GM23338 (cell line): ENCODE results near the gene AIF1L. TPM values are rescaled to one million over a fixed set of nuclear protein-coding genes. Genes with fewer than 3 reads are reported as not detected.

Source experiments
- ATAC-seq: fragments of 200-7000 bp; cut with Tn5 transposase; 3 replicates; pipeline ENCODE4 v1.9.1; 2020
- DNase-seq: peaks from one replicate; pipeline ENCODE4 v3.0.0-alpha.2; 2015; ENCODE audit warnings: low spot score
- H2AFZ ChIP-seq: fragments of 200-600 bp; sonication (generic); 2 replicates; pipeline ENCODE4 v1.8.0; 2016; ENCODE audit warnings: antibody characterized with exemption, mild to moderate bottlenecking, moderate library complexity
- H3F3A ChIP-seq: fragments of 200-600 bp; sonication (generic); replicated peaks from 2 replicates; pipeline ENCODE4 v1.8.0; 2017; ENCODE audit warnings: antibody characterized with exemption, mixed run types, low read depth
- H3K27ac ChIP-seq: fragments of 200-600 bp; sonication (generic); 2 replicates; pipeline ENCODE4 v1.6.1; 2016; ENCODE audit warnings: low read depth
- H3K27me3 ChIP-seq: fragments of 200-600 bp; sonication (generic); 2 replicates; pipeline ENCODE4 v1.8.0; 2016; ENCODE audit warnings: mild to moderate bottlenecking, mixed run types, moderate library complexity; ENCODE audit not compliant: insufficient read depth
- H3K36me3 ChIP-seq: fragments of 200-600 bp; sonication (generic); 2 replicates; pipeline ENCODE4 v1.8.0; 2016; ENCODE audit warnings: mild to moderate bottlenecking; ENCODE audit not compliant: insufficient read depth
- H3K4me1 ChIP-seq: fragments of 200-600 bp; sonication (generic); 2 replicates; pipeline ENCODE4 v1.8.0; 2016; ENCODE audit warnings: mild to moderate bottlenecking, moderate library complexity; ENCODE audit not compliant: insufficient read depth
- H3K4me2 ChIP-seq: fragments of 200-600 bp; sonication (generic); 2 replicates; pipeline ENCODE4 v1.7.1; 2017; ENCODE audit warnings: mixed run types
- H3K4me3 ChIP-seq: fragments of 200-600 bp; sonication (generic); 2 replicates; pipeline ENCODE4 v1.6.1; 2016; ENCODE audit warnings: mixed run types
- H3K79me2 ChIP-seq: fragments of 200-600 bp; sonication (generic); replicated peaks from 2 replicates; pipeline ENCODE4 v1.8.0; 2017; ENCODE audit warnings: mild to moderate bottlenecking; ENCODE audit not compliant: insufficient read depth
- H3K9me2 ChIP-seq: fragments of 200-600 bp; sonication (generic); 2 replicates; pipeline ENCODE4 v1.8.0; 2017; ENCODE audit not compliant: insufficient read depth
- H4K20me1 ChIP-seq: fragments of 200-600 bp; sonication (generic); replicated peaks from 2 replicates; pipeline ENCODE4 v1.8.0; 2017; ENCODE audit warnings: mild to moderate bottlenecking; ENCODE audit not compliant: insufficient read depth
- H3K27ac Mint-ChIP-seq: 2 replicates; pipeline ENCODE4 v1.8.0; 2020; ENCODE audit warnings: inconsistent platforms, mild to moderate bottlenecking, moderate library complexity, mixed read lengths
- H3K27me3 Mint-ChIP-seq: 3 replicates; pipeline ENCODE4 v1.8.0; 2022; ENCODE audit warnings: low read depth, mild to moderate bottlenecking, moderate library complexity, mixed read lengths, inconsistent platforms; ENCODE audit not compliant: insufficient read depth, poor library complexity
- H3K36me3 Mint-ChIP-seq: 3 replicates; pipeline ENCODE4 v1.8.0; 2021; ENCODE audit warnings: low read depth, mild to moderate bottlenecking, inconsistent platforms, moderate library complexity, mixed read lengths
- H3K4me1 Mint-ChIP-seq: 3 replicates; pipeline ENCODE4 v1.8.0; 2020; ENCODE audit warnings: mild to moderate bottlenecking, inconsistent platforms, mixed read lengths
- H3K4me3 Mint-ChIP-seq: 3 replicates; pipeline ENCODE4 v1.8.0; 2021; ENCODE audit warnings: moderate library complexity, mild to moderate bottlenecking, inconsistent platforms, mixed read lengths
- H3K9me3 Mint-ChIP-seq: 3 replicates; pipeline ENCODE4 v1.8.0; 2020; ENCODE audit warnings: moderate library complexity, mild to moderate bottlenecking, inconsistent platforms, mixed read lengths
- CREB1 ChIP-seq: fragments of 250-450 bp; sonication (Bioruptor Pico); IDR thresholded peaks from 2 replicates; pipeline ENCODE4 v1.5.0; 2020; ENCODE audit warnings: low read depth, mild to moderate bottlenecking, moderate library complexity
- EZH2 ChIP-seq: fragments of 200-600 bp; sonication (generic); IDR thresholded peaks from one replicate; pipeline ENCODE4 v1.8.0; 2017; ENCODE audit warnings: antibody characterized with exemption, mild to moderate bottlenecking, low read depth; ENCODE audit not compliant: unreplicated experiment
- EZH2phosphoT487 ChIP-seq: fragments of 200-600 bp; sonication (generic); IDR thresholded peaks from one replicate; pipeline ENCODE4 v1.8.1; 2018; ENCODE audit warnings: antibody characterized with exemption; ENCODE audit not compliant: unreplicated experiment
- JUNB ChIP-seq: IDR thresholded peaks from one replicate; pipeline ENCODE4 v1.6.1; 2016; ENCODE audit warnings: antibody characterized with exemption; ENCODE audit not compliant: unreplicated experiment
- NANOG ChIP-seq: IDR thresholded peaks from 2 replicates; pipeline ENCODE4 v1.6.1; 2016; ENCODE audit warnings: antibody characterized with exemption, borderline replicate concordance
- POLR2AphosphoS5 ChIP-seq: IDR thresholded peaks from 2 replicates; pipeline ENCODE4 v1.6.1; 2016; ENCODE audit warnings: antibody characterized with exemption, low read depth
- ZNF114 ChIP-seq: fragments of 250-450 bp; sonication (Bioruptor Pico); IDR thresholded peaks from 2 replicates; pipeline ENCODE4 v1.5.0; 2020; ENCODE audit warnings: mild to moderate bottlenecking, moderate library complexity
- ZNF331 ChIP-seq: fragments of 250-450 bp; sonication (Bioruptor Pico); IDR thresholded peaks from 2 replicates; pipeline ENCODE4 v1.5.0; 2020; ENCODE audit warnings: low read depth, mild to moderate bottlenecking, moderate library complexity
- polyA plus RNA-seq: library from polyadenylated mRNA; unstranded; fragments of >200 nt; fragmentation: Nextera tagmentation; extraction: Ambion mirVana; gene quantifications from 2 replicates; pipeline ENCODE4 v1.2.1, GENCODE V29; 2016
- total RNA-seq: library from RNA; depleted of rRNA; stranded (reverse); fragments of >200 nt; shearing (Covaris generic); gene quantifications from 2 replicates; pipeline ENCODE4 v1.2.3, GENCODE V29; 2014
- TF ChIP-seq, protein P1 (sequence below): IDR thresholded peaks from 2 replicates; pipeline ENCODE4 v1.6.1; 2016; ENCODE audit warnings: antibody characterized with exemption
- TF ChIP-seq, protein P2 (sequence below), 2 experiments: fragments of 200-600 bp in 1 of 2; sonication (generic) in 1 of 2; conservative IDR thresholded peaks; 2 replicates each; pipeline versions ENCODE4 v1.5.1 to v1.6.1; 2016 to 2017; ENCODE audit warnings: antibody characterized with exemption in 2 of 2, low read depth in 2 of 2, mild to moderate bottlenecking in 2 of 2, moderate library complexity in 1 of 2

Gene AIF1L
- total and polyA plus RNA-seq, 2 experiments from 2014 or later: 76.4 to 87.8 TPM

DNA sequence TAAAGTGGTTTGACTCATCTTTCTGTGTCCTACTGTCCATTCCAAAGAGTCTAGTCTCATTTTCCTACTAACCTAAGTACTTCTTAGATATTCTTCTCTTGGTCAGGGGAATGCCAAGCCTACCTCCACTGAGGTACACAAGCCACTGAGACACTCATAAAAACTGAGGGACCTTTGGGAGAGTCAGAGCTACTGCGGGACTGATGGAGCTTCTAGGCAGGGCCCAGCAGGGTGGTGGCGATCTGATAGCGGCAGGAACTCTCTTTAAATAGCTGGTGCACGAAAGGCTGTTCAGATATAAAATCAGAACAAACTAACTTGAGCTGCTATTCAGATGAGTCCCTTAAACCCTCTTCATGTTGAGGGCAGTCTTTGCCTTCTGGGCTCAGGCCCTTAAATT lies 43.8 kb downstream of the AIF1L start (continued):
- TF ChIP-seq, protein P1, sequence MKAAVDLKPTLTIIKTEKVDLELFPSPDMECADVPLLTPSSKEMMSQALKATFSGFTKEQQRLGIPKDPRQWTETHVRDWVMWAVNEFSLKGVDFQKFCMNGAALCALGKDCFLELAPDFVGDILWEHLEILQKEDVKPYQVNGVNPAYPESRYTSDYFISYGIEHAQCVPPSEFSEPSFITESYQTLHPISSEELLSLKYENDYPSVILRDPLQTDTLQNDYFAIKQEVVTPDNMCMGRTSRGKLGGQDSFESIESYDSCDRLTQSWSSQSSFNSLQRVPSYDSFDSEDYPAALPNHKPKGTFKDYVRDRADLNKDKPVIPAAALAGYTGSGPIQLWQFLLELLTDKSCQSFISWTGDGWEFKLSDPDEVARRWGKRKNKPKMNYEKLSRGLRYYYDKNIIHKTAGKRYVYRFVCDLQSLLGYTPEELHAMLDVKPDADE: no peak
- TF ChIP-seq, protein P2, sequence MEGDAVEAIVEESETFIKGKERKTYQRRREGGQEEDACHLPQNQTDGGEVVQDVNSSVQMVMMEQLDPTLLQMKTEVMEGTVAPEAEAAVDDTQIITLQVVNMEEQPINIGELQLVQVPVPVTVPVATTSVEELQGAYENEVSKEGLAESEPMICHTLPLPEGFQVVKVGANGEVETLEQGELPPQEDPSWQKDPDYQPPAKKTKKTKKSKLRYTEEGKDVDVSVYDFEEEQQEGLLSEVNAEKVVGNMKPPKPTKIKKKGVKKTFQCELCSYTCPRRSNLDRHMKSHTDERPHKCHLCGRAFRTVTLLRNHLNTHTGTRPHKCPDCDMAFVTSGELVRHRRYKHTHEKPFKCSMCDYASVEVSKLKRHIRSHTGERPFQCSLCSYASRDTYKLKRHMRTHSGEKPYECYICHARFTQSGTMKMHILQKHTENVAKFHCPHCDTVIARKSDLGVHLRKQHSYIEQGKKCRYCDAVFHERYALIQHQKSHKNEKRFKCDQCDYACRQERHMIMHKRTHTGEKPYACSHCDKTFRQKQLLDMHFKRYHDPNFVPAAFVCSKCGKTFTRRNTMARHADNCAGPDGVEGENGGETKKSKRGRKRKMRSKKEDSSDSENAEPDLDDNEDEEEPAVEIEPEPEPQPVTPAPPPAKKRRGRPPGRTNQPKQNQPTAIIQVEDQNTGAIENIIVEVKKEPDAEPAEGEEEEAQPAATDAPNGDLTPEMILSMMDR (conservative IDR thresholded peaks at IDR 0.05; ENCODE audit: low read depth in 2 of 2): no peak
- TF ChIP-seq POLR2AphosphoS5 (no peak), ZNF114 (CRISPR knock-in tag) (no peak), ZNF331 (no peak)

DNA sequence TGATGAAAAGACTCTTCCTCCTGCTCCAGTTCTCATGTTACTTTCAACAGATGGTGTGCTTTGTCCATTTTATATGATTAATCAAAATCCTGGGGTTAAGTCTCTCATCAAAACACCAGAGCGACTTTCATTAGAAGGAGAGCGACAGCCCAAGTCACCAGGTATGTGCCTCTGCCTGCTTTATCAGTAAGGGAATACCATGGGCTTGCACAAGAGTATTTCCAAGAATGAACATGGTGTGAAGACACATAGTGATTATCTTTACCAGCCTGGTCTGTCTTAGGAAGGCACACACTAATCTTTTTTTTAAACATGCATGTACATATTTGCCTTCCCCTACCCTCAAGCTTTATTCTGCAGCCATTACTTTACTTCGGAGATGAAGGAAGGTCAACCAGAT lies 44.2 kb downstream of the AIF1L start:
- TF ChIP-seq ZNF114 (CRISPR knock-in tag) (no peak), EZH2phosphoT487 (no peak), CREB1 (no peak), JUNB (no peak), NANOG (no peak), EZH2 (no peak), ZNF331 (no peak)
- Histone ChIP-seq H2AFZ (no peak overlapping the region), H4K20me1 (peaks cover 15% of the 10 kb centered on the region), H3K27ac (no peak overlapping the region), H3K4me1 (no peaks in the 10 kb centered on the region), H3K9me2 (no peaks in the 10 kb centered on the region), H3K4me3 (no peak overlapping the region), H3K4me2 (no peak overlapping the region), H3K36me3 (peaks cover 64% of the 10 kb centered on the region), H3K27me3 (no peaks in the 10 kb centered on the region), H3K79me2 (no peaks in the 10 kb centered on the region), H3F3A (no peaks in the 10 kb centered on the region)
- no peak overlapping the region for H3K27ac Mint-ChIP-seq
- peaks cover 67% of the 10 kb centered on the region for H3K36me3 Mint-ChIP-seq
- H3K4me1 Mint-ChIP-seq: no peaks in the 10 kb centered on the region
- peaks cover 2% of the 10 kb centered on the region for H3K27me3 Mint-ChIP-seq
- H3K9me3 Mint-ChIP-seq: no peaks in the 10 kb centered on the region
- ATAC-seq: no peak
- no peak overlapping the region for H3K4me3 Mint-ChIP-seq
- no peak for DNase-seq

DNA sequence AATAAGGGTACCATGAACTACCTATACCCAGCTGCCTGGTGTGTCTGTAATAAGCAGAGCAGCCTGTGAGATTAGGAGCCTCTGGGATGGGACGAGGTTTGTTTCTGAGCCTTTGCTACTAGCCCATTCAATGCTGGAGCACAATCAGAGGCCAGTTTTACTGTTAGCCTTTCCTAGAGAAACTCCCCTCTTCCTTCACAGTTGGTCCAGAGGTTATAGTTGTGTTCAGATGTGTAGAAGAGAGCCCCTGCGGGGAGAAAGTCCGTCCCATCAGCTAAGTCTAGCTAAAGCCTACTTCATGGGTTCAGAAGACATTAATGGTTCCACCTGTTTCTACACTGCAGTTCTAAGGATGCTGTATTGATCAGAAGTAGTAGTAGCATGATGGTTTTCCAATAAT lies 45.8 kb downstream of the AIF1L start:
- Histone ChIP-seq H3K9me2 (no peaks in the 10 kb centered on the region), H3K4me3 (no peak overlapping the region), H4K20me1 (peaks cover 14% of the 10 kb centered on the region), H3F3A (no peaks in the 10 kb centered on the region), H2AFZ (no peak overlapping the region), H3K4me1 (no peaks in the 10 kb centered on the region), H3K27ac (no peak overlapping the region), H3K27me3 (no peaks in the 10 kb centered on the region), H3K79me2 (no peaks in the 10 kb centered on the region), H3K36me3 (peaks cover 57% of the 10 kb centered on the region), H3K4me2 (no peak overlapping the region)
- Mint-ChIP-seq H3K27ac (no peak overlapping the region), H3K4me3 (no peak overlapping the region), H3K27me3 (peaks cover 2% of the 10 kb centered on the region), H3K4me1 (no peaks in the 10 kb centered on the region), H3K36me3 (peaks cover 66% of the 10 kb centered on the region), H3K9me3 (no peaks in the 10 kb centered on the region)
- ATAC-seq (no peak), DNase-seq (no peak)
- no peak for TF ChIP-seq EZH2
- TF ChIP-seq EZH2phosphoT487: no peak
- no peak for TF ChIP-seq JUNB
- no peak for TF ChIP-seq ZNF114 (CRISPR knock-in tag)
- TF ChIP-seq, protein P1: no peak
- no peak for TF ChIP-seq ZNF331
